ENCODE data around the gene DDN. TPM values are rescaled to one million over a fixed set of nuclear protein-coding genes. Genes with fewer than 3 reads are reported as not detected.

Gene DDN
- total and polyA plus RNA-seq, 2 donors (not counting 3 experiments of a cell fraction or from before 2014, with no cell fraction given): 0.07 to 0.22 TPM

- no TSS peak for BruUV-seq (replicated peaks)
- ChIA-PET CTCF (interaction anchor here (0.7 to 11.2 kb wide), 18 partner anchors 7 to 125 kb away, joined by 3 to 175 read pairs (median 8); partner anchors contain the start of genes ARF3, DDN and FKBP11), POLR2A (no interaction called here)
- H3K79me2 ChIP-seq (ENCODE audit: control insufficient read depth, insufficient read depth, low read length): no peaks in the 10 kb centered on the region
- H3K4me1 ChIP-seq (ENCODE audit: control insufficient read depth, extremely low read depth, insufficient read depth, low read length): peaks cover 13% of the 10 kb centered on the region
- no peaks in the 10 kb centered on the region for H3K9me1 ChIP-seq (replicated peaks; ENCODE audit: control insufficient read depth, extremely low read depth, insufficient read depth, low read length)
- H4K20me1 ChIP-seq (replicated peaks; ENCODE audit: control insufficient read depth, extremely low read depth, insufficient read depth, low read length): no peaks in the 10 kb centered on the region
- H3K36me3 ChIP-seq (ENCODE audit: control insufficient read depth in 2 of 2, extremely low read depth in 1 of 2, insufficient read depth in 2 of 2, low read length in 2 of 2): no peaks in the 10 kb centered on the region
- no peak overlapping the region for H3K9ac ChIP-seq (replicated peaks; ENCODE audit: extremely low read depth, insufficient read depth, low read length)
- FAIRE-seq: no peak
- no peaks in the 10 kb centered on the region for H3K9me3 ChIP-seq (replicated peaks; ENCODE audit: control insufficient read depth, insufficient read depth, low read length)
- H3K4me2 ChIP-seq (ENCODE audit: insufficient read depth, low read length): no peak overlapping the region
- no peak overlapping the region for H2AFZ ChIP-seq (ENCODE audit: low read depth, low read length)
- intact Hi-C loops (cut with micrococcal nuclease): loop anchor here (5.0 kb wide), 1 partner anchor 50 kb away; the partner anchor contains the start of gene FKBP11
- DNase-seq (ENCODE audit: low read depth, low spot score): no peak
- no peak overlapping the region for H3K4me3 ChIP-seq (replicated peaks in 1 of 3; ENCODE audit: insufficient read depth in 1 of 3, low read depth in 1 of 3, low read length in 3 of 3)
- H3K27ac ChIP-seq (ENCODE audit: insufficient read depth, low read depth, low read length): no peak overlapping the region
- dilution Hi-C loops (cut with MboI; ENCODE audit: extremely low pct_ligation_motif_present, low sequenced_read_pairs): no loop called here
- peaks cover 63 to 66% of the 10 kb centered on the region in 2 experiments for H3K27me3 ChIP-seq (ENCODE audit: control insufficient read depth in 2 of 2, insufficient read depth in 2 of 2, low read length in 2 of 2)
- TF ChIP-seq EZH2 (IDR thresholded peaks at IDR 0.05; ENCODE audit: borderline replicate concordance, low read depth, low read length, severe bottlenecking) (no peak), CTCF (IDR thresholded peaks at IDR 0.05; ENCODE audit: extremely low read depth in 1 of 2, insufficient read depth in 1 of 2, low read depth in 1 of 2, low read length in 2 of 2) (peak; percentile 62 to 90), FOS (IDR thresholded peaks at IDR 0.05; ENCODE audit: borderline replicate concordance, insufficient read depth, low read length) (no peak), MAX (IDR thresholded peaks at IDR 0.05; ENCODE audit: insufficient read depth, insufficient read length) (no peak), MYC (IDR thresholded peaks at IDR 0.05; ENCODE audit: low read depth, low read length) (no peak), POLR2A (IDR thresholded peaks at IDR 0.05; ENCODE audit: low read depth, low read length) (no peak)
Measured at GRCh38 chr12:48977290-48978281, 21.6 kb downstream of the DDN start.

Data from endothelial cell of umbilical vein (primary cell).